ENCODE results near the gene WWC2. TPM values are rescaled to one million over a fixed set of nuclear protein-coding genes. Genes with fewer than 3 reads are reported as not detected.

The WWC2 gene
- total RNA-seq, 4 donors from 2014 or later: 6.6 to 79.7 (median 9.4) TPM

GRCh38 chr4:183256343-183256742 lies 157.3 kb downstream of the WWC2 start:
- H3K9me3 ChIP-seq: no peaks in the 10 kb centered on the region
- no peaks in the 10 kb centered on the region for H3K27me3 ChIP-seq
- peak overlapping the region in 1 of 4 donors; percentile 4 for H3K27ac ChIP-seq
- peaks cover 0 to 38% (median 8%) of the 10 kb centered on the region in 4 donors for H3K4me1 ChIP-seq
- no peak overlapping the region for H3K4me3 ChIP-seq
- no peak for DNase-seq
- intact Hi-C loops (cut with DNase I; ENCODE audit: low total_unique reads) (loop anchor here (1.0 kb wide), 1 partner anchor 158 kb away; no protein-coding TSS in a partner anchor), in situ Hi-C loops (cut with MboI; ENCODE audit: low pct_ligation_motif_present in 1 of 4, low pct_unique_long_range_greater_than_20kb in 1 of 4, low sequenced_read_pairs in 3 of 4) (loop anchor here (5.0 to 10.0 kb wide), 5 partner anchors 179 to 322 kb away; no protein-coding TSS in a partner anchor)
- TF ChIP-seq POLR2AphosphoS5 (IDR thresholded peaks at IDR 0.05): no peak
- TF ChIP-seq CTCF (IDR thresholded peaks at IDR 0.05): no peak
- TF ChIP-seq EP300 (IDR thresholded peaks at IDR 0.05; ENCODE audit: low read depth): no peak
- no peak for TF ChIP-seq POLR2A (IDR thresholded peaks at IDR 0.05)
- WGBS, 2 donors (ENCODE audit: low coverage in 1 of 2): 68 to 77% methylated on average over 6 of the region's 6 CpGs
- no peaks in the 10 kb centered on the region for H3K36me3 ChIP-seq

- in situ Hi-C loops (cut with MboI; ENCODE audit: low pct_ligation_motif_present in 1 of 4, low pct_unique_long_range_greater_than_20kb in 1 of 4, low sequenced_read_pairs in 3 of 4): loop anchor here (5.0 to 10.0 kb wide), 5 partner anchors 180 to 322 kb away; no protein-coding TSS in a partner anchor
- H3K4me1 ChIP-seq: peaks cover 0 to 43% (median 11%) of the 10 kb centered on the region in 4 donors
- DNase-seq: peak; percentile 38
- 33 to 44% methylated on average over 1 to 9 of the region's 9 CpGs for WGBS, 2 donors (ENCODE audit: low coverage in 1 of 2)
- no peaks in the 10 kb centered on the region for H3K9me3 ChIP-seq
- intact Hi-C loops (cut with DNase I; ENCODE audit: low total_unique reads): loop anchor here (1.0 kb wide), 1 partner anchor 159 kb away; no protein-coding TSS in a partner anchor
- TF ChIP-seq EP300 (IDR thresholded peaks at IDR 0.05; ENCODE audit: low read depth) (no peak), POLR2AphosphoS5 (IDR thresholded peaks at IDR 0.05) (no peak), CTCF (IDR thresholded peaks at IDR 0.05) (peak; percentile 41 to 77 (median 66)), POLR2A (IDR thresholded peaks at IDR 0.05) (no peak)
- H3K36me3 ChIP-seq: no peaks in the 10 kb centered on the region
- H3K4me3 ChIP-seq: no peak overlapping the region
- H3K27me3 ChIP-seq: no peaks in the 10 kb centered on the region
- peak overlapping the region in 1 of 4 donors; percentile 4 for H3K27ac ChIP-seq
Measured at GRCh38 chr4:183256756-183257385, 157.8 kb downstream of the WWC2 start.

- Histone ChIP-seq H3K4me1 (peaks cover 7 to 52% (median 17%) of the 10 kb centered on the region in 4 donors), H3K9me3 (no peaks in the 10 kb centered on the region), H3K27me3 (no peaks in the 10 kb centered on the region), H3K36me3 (no peaks in the 10 kb centered on the region), H3K4me3 (no peak overlapping the region), H3K27ac (no peak overlapping the region)
- no peak for TF ChIP-seq POLR2AphosphoS5 (IDR thresholded peaks at IDR 0.05)
- no peak for TF ChIP-seq CTCF (IDR thresholded peaks at IDR 0.05)
- no peak for TF ChIP-seq POLR2A (IDR thresholded peaks at IDR 0.05)
- no peak for TF ChIP-seq EP300 (IDR thresholded peaks at IDR 0.05; ENCODE audit: low read depth)
- WGBS, 2 donors (ENCODE audit: low coverage in 1 of 2): 79 to 91% methylated on average over 5 to 6 of the region's 6 CpGs
- no peak for DNase-seq
- intact Hi-C loops (cut with DNase I; ENCODE audit: low total_unique reads) (no loop called here), in situ Hi-C loops (cut with MboI; ENCODE audit: low pct_ligation_motif_present in 1 of 4, low pct_unique_long_range_greater_than_20kb in 1 of 4, low sequenced_read_pairs in 3 of 4) (loop anchor here (5.0 to 10.0 kb wide), 5 partner anchors 181 to 323 kb away; no protein-coding TSS in a partner anchor)
Measured at GRCh38 chr4:183257808-183258207, 158.8 kb downstream of the WWC2 start.

GRCh38 chr4:183260491-183261151 lies 161.6 kb downstream of the WWC2 start:
- peaks cover 7 to 31% (median 14%) of the 10 kb centered on the region in 4 donors for H3K4me1 ChIP-seq
- no peaks in the 10 kb centered on the region for H3K36me3 ChIP-seq
- no peak overlapping the region for H3K27ac ChIP-seq
- intact Hi-C loops (cut with DNase I; ENCODE audit: low total_unique reads) (no loop called here), in situ Hi-C loops (cut with MboI; ENCODE audit: low pct_ligation_motif_present in 1 of 4, low pct_unique_long_range_greater_than_20kb in 1 of 4, low sequenced_read_pairs in 3 of 4) (loop anchor here in 2 of 4 donors (10.0 kb wide), 2 partner anchors 316 to 326 kb away; no protein-coding TSS in a partner anchor)
- no peaks in the 10 kb centered on the region for H3K9me3 ChIP-seq
- DNase-seq: peak; percentile 46
- no peak overlapping the region for H3K4me3 ChIP-seq
- no peaks in the 10 kb centered on the region for H3K27me3 ChIP-seq
- 56 to 77% methylated on average over 5 to 10 of the region's 10 CpGs for WGBS, 2 donors (ENCODE audit: low coverage in 1 of 2)
- TF ChIP-seq POLR2AphosphoS5 (IDR thresholded peaks at IDR 0.05): no peak
- no peak for TF ChIP-seq CTCF (IDR thresholded peaks at IDR 0.05)
- no peak for TF ChIP-seq POLR2A (IDR thresholded peaks at IDR 0.05)
- no peak for TF ChIP-seq EP300 (IDR thresholded peaks at IDR 0.05; ENCODE audit: low read depth)
